ENCODE data around the gene LPAR1.
"Not testable (repeated sequence)": the region's sequence is repeated elsewhere in the genome, so short reads cannot be mapped to it uniquely, and the experiment has no call there.

Gene LPAR1

DNA sequence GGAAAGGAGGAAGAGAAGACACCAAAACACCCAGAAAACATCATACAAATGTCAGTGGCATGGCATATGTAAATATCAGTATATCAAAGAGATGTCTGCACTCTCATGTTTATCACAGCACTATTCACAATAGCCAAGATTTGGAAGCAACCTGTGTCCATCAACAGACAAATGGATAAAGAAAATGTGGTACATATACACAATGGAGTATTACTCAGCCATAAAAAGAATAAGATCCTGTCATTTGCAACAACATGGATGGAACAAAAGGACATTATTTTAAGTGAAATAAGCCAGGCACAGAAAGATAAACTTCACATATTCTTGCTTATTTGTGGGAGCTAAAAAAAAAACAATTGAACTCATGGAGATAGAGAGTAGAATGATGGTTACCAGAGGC, 213.1 kb downstream of the LPAR1 start:
- not testable (repeated sequence) for DNase-seq (ENCODE audit: low read depth in 2 of 2)

Measured in activated CD4-positive, alpha-beta T cell treated with anti-CD3 and anti-CD28 coated beads for 24 hours (primary cell).